OCI-LY1 (cell line): ENCODE data around the gene STAG1.

ENCODE experiments used
- H2AFZ ChIP-seq: fragments of 200-600 bp; sonication (generic), shearing (Covaris generic); 2 replicates; pipeline ENCODE4 v1.6.0; 2014; ENCODE audit warnings: antibody characterized with exemption, mild to moderate bottlenecking, low read length
- H3F3A ChIP-seq: fragments of 200-600 bp; sonication (generic), shearing (Covaris generic); 2 replicates; pipeline ENCODE4 v1.6.0; 2014; ENCODE audit warnings: mild to moderate bottlenecking, antibody characterized with exemption, low read length, moderate library complexity; ENCODE audit not compliant: insufficient read depth
- H3K27ac ChIP-seq: fragments of 200-600 bp; sonication (generic); 2 replicates; pipeline ENCODE4 v1.5.1; 2014; ENCODE audit warnings: low read length, mixed run types, mild to moderate bottlenecking, low read depth; ENCODE audit not compliant: poor library complexity, severe bottlenecking
- H3K27me3 ChIP-seq: fragments of 200-600 bp; sonication (generic); 2 replicates; pipeline ENCODE4 v1.6.0; 2014; ENCODE audit warnings: antibody characterized with exemption, mild to moderate bottlenecking, low read length, moderate library complexity; ENCODE audit not compliant: insufficient read depth
- H3K36me3 ChIP-seq: fragments of 200-600 bp; sonication (generic); 2 replicates; pipeline ENCODE4 v1.6.1; 2014; ENCODE audit warnings: mild to moderate bottlenecking, antibody characterized with exemption, low read length, moderate library complexity, mixed read lengths; ENCODE audit not compliant: insufficient read depth
- H3K4me1 ChIP-seq: fragments of 200-600 bp; sonication (generic); 2 replicates; pipeline ENCODE4 v1.5.1; 2014; ENCODE audit warnings: mild to moderate bottlenecking, low read length, moderate library complexity; ENCODE audit not compliant: insufficient read depth, severe bottlenecking
- H3K4me2 ChIP-seq: fragments of 200-600 bp; sonication (generic), shearing (Covaris generic); 2 replicates; pipeline ENCODE4 v1.6.1; 2014; ENCODE audit warnings: low read length
- H3K4me3 ChIP-seq: fragments of 200-600 bp; sonication (generic); 2 replicates; pipeline ENCODE4 v1.5.1; 2014; ENCODE audit warnings: low read length, low read depth, mild to moderate bottlenecking, mixed read lengths; ENCODE audit not compliant: poor library complexity, severe bottlenecking
- H3K79me2 ChIP-seq: fragments of 200-600 bp; shearing (Covaris generic); 2 replicates; pipeline ENCODE4 v1.6.1; 2016; ENCODE audit warnings: mixed run types, low read length, mixed read lengths; ENCODE audit not compliant: insufficient read depth
- H3K9ac ChIP-seq: fragments of 200-600 bp; sonication (generic), shearing (Covaris generic); 2 replicates; pipeline ENCODE4 v1.6.1; 2014; ENCODE audit warnings: mild to moderate bottlenecking, low read length, mixed read lengths
- H3K9me2 ChIP-seq: fragments of 200-600 bp; sonication (generic), shearing (Covaris generic); 2 replicates; pipeline ENCODE4 v1.6.1; 2014; ENCODE audit warnings: low read depth, mild to moderate bottlenecking, low read length, mixed read lengths
- H3K9me3 ChIP-seq: fragments of 200-600 bp; shearing (Covaris generic); 2 replicates; pipeline ENCODE4 v1.6.1; 2014; ENCODE audit warnings: low read length, mixed read lengths
- H4K20me1 ChIP-seq: fragments of 200-600 bp; sonication (generic), shearing (Covaris generic); 2 replicates; pipeline ENCODE4 v1.6.0; 2016; ENCODE audit warnings: mild to moderate bottlenecking, low read length; ENCODE audit not compliant: insufficient read depth
- CTCF ChIP-seq: fragments of 200-600 bp; sonication (generic), shearing (Covaris generic); IDR thresholded peaks from 2 replicates; pipeline ENCODE4 v1.5.1; 2017; ENCODE audit warnings: mild to moderate bottlenecking, antibody characterized with exemption, low read length, moderate library complexity, mixed read lengths
- EZH2 ChIP-seq: fragments of 200-600 bp; sonication (generic), shearing (Covaris generic); IDR thresholded peaks from 2 replicates; pipeline ENCODE4 v1.8.0; 2017; ENCODE audit warnings: borderline replicate concordance, mixed run types, mild to moderate bottlenecking, antibody characterized with exemption, low read length, moderate library complexity, mixed read lengths

Gene STAG1

GRCh38 chr3:136387031-136387430 lies 365.1 kb downstream of the STAG1 start:
- H3F3A ChIP-seq, result no peaks in the 10 kb centered on the region
- no peak overlapping the region for H3K27ac ChIP-seq
- H3K4me3 ChIP-seq, result no peak overlapping the region
- no peaks in the 10 kb centered on the region for H3K9me3 ChIP-seq
- no peaks in the 10 kb centered on the region for H3K27me3 ChIP-seq
- H4K20me1 ChIP-seq, result no peaks in the 10 kb centered on the region
- H3K9me2 ChIP-seq, result no peaks in the 10 kb centered on the region
- H2AFZ ChIP-seq, result no peak overlapping the region
- TF ChIP-seq CTCF (no peak), EZH2 (no peak)
- H3K4me1 ChIP-seq, result no peaks in the 10 kb centered on the region
- no peak overlapping the region for H3K9ac ChIP-seq
- no peak overlapping the region for H3K4me2 ChIP-seq
- H3K36me3 ChIP-seq, result no peaks in the 10 kb centered on the region
- H3K79me2 ChIP-seq, result no peaks in the 10 kb centered on the region

GRCh38 chr3:136385457-136385856 lies 366.7 kb downstream of the STAG1 start:
- TF ChIP-seq CTCF (no peak), EZH2 (no peak)

GRCh38 chr3:136381051-136381450 lies 371.1 kb downstream of the STAG1 start:
- no peaks in the 10 kb centered on the region for H3K9me3 ChIP-seq
- no peaks in the 10 kb centered on the region for H3K4me1 ChIP-seq
- H3K9me2 ChIP-seq, result no peaks in the 10 kb centered on the region
- TF ChIP-seq CTCF, result no peak
- TF ChIP-seq EZH2, result no peak
- H3K9ac ChIP-seq, result no peak overlapping the region
- no peak overlapping the region for H3K4me2 ChIP-seq
- no peaks in the 10 kb centered on the region for H3K27me3 ChIP-seq
- H3K27ac ChIP-seq, result no peak overlapping the region
- no peak overlapping the region for H2AFZ ChIP-seq
- H4K20me1 ChIP-seq, result no peaks in the 10 kb centered on the region
- H3K79me2 ChIP-seq, result no peaks in the 10 kb centered on the region
- H3K36me3 ChIP-seq, result 0 out of 2 replicates have a peak, but pooled peaks cover 5% of the 10 kb centered on the region
- no peaks in the 10 kb centered on the region for H3F3A ChIP-seq
- no peak overlapping the region for H3K4me3 ChIP-seq

More at GRCh38 chr3:136385457-136385856, 366.7 kb downstream of the STAG1 start:
- no peaks in the 10 kb centered on the region for H3K27me3 ChIP-seq
- H3F3A ChIP-seq, result no peaks in the 10 kb centered on the region
- H3K4me2 ChIP-seq, result no peak overlapping the region
- no peak overlapping the region for H3K4me3 ChIP-seq
- no peaks in the 10 kb centered on the region for H3K9me3 ChIP-seq
- no peaks in the 10 kb centered on the region for H3K9me2 ChIP-seq
- no peaks in the 10 kb centered on the region for H3K4me1 ChIP-seq
- H3K79me2 ChIP-seq, result no peaks in the 10 kb centered on the region
- H3K27ac ChIP-seq, result no peak overlapping the region
- no peak overlapping the region for H2AFZ ChIP-seq
- H4K20me1 ChIP-seq, result no peaks in the 10 kb centered on the region
- no peaks in the 10 kb centered on the region for H3K36me3 ChIP-seq
- H3K9ac ChIP-seq, result no peak overlapping the region
